Peyer's patch (tissue), 4 donors: Measurements from ENCODE around the gene GIPC2. TPM values are rescaled to one million over a fixed set of nuclear protein-coding genes. Genes with fewer than 3 reads are reported as not detected.

Experiments used
- DNase-seq, 3 donors: peaks; one replicate each; pipeline ENCODE4 v3.0.0-alpha.2; 2017 to 2019
- H3K27ac ChIP-seq, 4 donors: fragments of 200-600 bp; sonication (generic); one replicate each; pipeline ENCODE4 v1.5.1; 2016 to 2019
- H3K27me3 ChIP-seq, 2 donors: fragments of 200-600 bp; sonication (generic); one replicate each; pipeline ENCODE4 v1.5.1; 2019
- H3K36me3 ChIP-seq, 3 donors: fragments of 200-600 bp; sonication (generic); one replicate each; pipeline ENCODE4 v1.5.1; 2016 to 2019
- H3K4me1 ChIP-seq, 4 donors: fragments of 200-600 bp; sonication (generic); one replicate each; pipeline ENCODE4 v1.5.1; 2016 to 2019
- H3K4me3 ChIP-seq, 4 donors: fragments of 200-600 bp; sonication (generic); 1 replicate in 3 of 4; 2 replicates in 1 of 4; pipeline ENCODE4 v1.5.1; 2016 to 2019; ENCODE audit warnings: mild to moderate bottlenecking in 1 of 4
- H3K9me3 ChIP-seq, 4 donors: fragments of 200-600 bp; sonication (generic); one replicate each; pipeline ENCODE4 v1.5.1; 2016 to 2019; ENCODE audit warnings: mild to moderate bottlenecking in 1 of 4
- CTCF ChIP-seq, 6 experiments: fragments of 450-650 bp in 4 of 6; fragments of 200-600 bp in 2 of 6; sonication (generic) in 1 of 6; IDR thresholded peaks; one replicate each; pipeline ENCODE4 v1.5.1; 2017 to 2019; ENCODE audit warnings: antibody characterized with exemption in 6 of 6, mild to moderate bottlenecking in 3 of 6, moderate library complexity in 1 of 6
- POLR2A ChIP-seq, 2 donors: fragments of 450-650 bp; IDR thresholded peaks; one replicate each; pipeline ENCODE4 v1.5.1; 2017; ENCODE audit warnings: antibody characterized with exemption in 2 of 2, mild to moderate bottlenecking in 2 of 2, moderate library complexity in 2 of 2
- total RNA-seq, 4 donors: library from RNA; depleted of rRNA; stranded (reverse); fragments of >200 nt; gene quantifications; one replicate each; pipeline ENCODE4 v1.1.0, GENCODE V29; 2016

The GIPC2 gene
- total RNA-seq, 4 donors from 2014 or later: 21.5 to 103 (median 52.2) TPM

- no peak for TF ChIP-seq CTCF (IDR thresholded peaks at IDR 0.05)
- Histone ChIP-seq H3K36me3 (no peaks in the 10 kb centered on the region), H3K27me3 (no peaks in the 10 kb centered on the region), H3K4me3 (no peak overlapping the region), H3K27ac (no peak overlapping the region), H3K4me1 (peaks cover 0 to 14% (median 0%) of the 10 kb centered on the region in 4 donors), H3K9me3 (no peaks in the 10 kb centered on the region)
- no peak for DNase-seq
These were observed 24.4 kb downstream of the GIPC2 start for GRCh38 chr1:78070210-78070609.

GRCh38 chr1:78070758-78071157 lies 25.0 kb downstream of the GIPC2 start:
- H3K4me1 ChIP-seq: peaks cover 0 to 14% (median 0%) of the 10 kb centered on the region in 4 donors
- no peaks in the 10 kb centered on the region for H3K9me3 ChIP-seq
- H3K27me3 ChIP-seq: no peaks in the 10 kb centered on the region
- H3K36me3 ChIP-seq: no peaks in the 10 kb centered on the region
- TF ChIP-seq CTCF (IDR thresholded peaks at IDR 0.05): no peak
- TF ChIP-seq POLR2A (IDR thresholded peaks at IDR 0.05): no peak
- no peak overlapping the region for H3K4me3 ChIP-seq
- H3K27ac ChIP-seq: no peak overlapping the region
- DNase-seq: peak in 1 of 3 donors; percentile 50

- no peak overlapping the region for H3K27ac ChIP-seq
- H3K4me3 ChIP-seq: no peak overlapping the region
- H3K9me3 ChIP-seq: no peaks in the 10 kb centered on the region
- H3K36me3 ChIP-seq: no peaks in the 10 kb centered on the region
- no peaks in the 10 kb centered on the region for H3K27me3 ChIP-seq
- DNase-seq: no peak
- peaks cover 0 to 14% (median 0%) of the 10 kb centered on the region in 4 donors for H3K4me1 ChIP-seq
- TF ChIP-seq CTCF (IDR thresholded peaks at IDR 0.05) (no peak), POLR2A (IDR thresholded peaks at IDR 0.05) (no peak)
These were observed 25.9 kb downstream of the GIPC2 start for GRCh38 chr1:78071696-78072095.

GRCh38 chr1:78072216-78072615 lies 26.4 kb downstream of the GIPC2 start:
- DNase-seq: no peak
- H3K4me1 ChIP-seq: peaks cover 0 to 14% (median 0%) of the 10 kb centered on the region in 4 donors
- no peak overlapping the region for H3K4me3 ChIP-seq
- H3K36me3 ChIP-seq: no peaks in the 10 kb centered on the region
- H3K27me3 ChIP-seq: no peaks in the 10 kb centered on the region
- no peak overlapping the region for H3K27ac ChIP-seq
- TF ChIP-seq POLR2A (IDR thresholded peaks at IDR 0.05): no peak
- no peak for TF ChIP-seq CTCF (IDR thresholded peaks at IDR 0.05)
- no peaks in the 10 kb centered on the region for H3K9me3 ChIP-seq

GRCh38 chr1:78073441-78073840 lies 27.7 kb downstream of the GIPC2 start:
- DNase-seq: no peak
- Histone ChIP-seq H3K4me3 (no peak overlapping the region), H3K9me3 (no peaks in the 10 kb centered on the region), H3K27me3 (no peaks in the 10 kb centered on the region), H3K27ac (no peak overlapping the region), H3K4me1 (peaks cover 0 to 13% (median 0%) of the 10 kb centered on the region in 4 donors), H3K36me3 (no peaks in the 10 kb centered on the region)
- TF ChIP-seq POLR2A (IDR thresholded peaks at IDR 0.05) (no peak), CTCF (IDR thresholded peaks at IDR 0.05) (no peak)

GRCh38 chr1:78075621-78076020 lies 29.9 kb downstream of the GIPC2 start:
- H3K27ac ChIP-seq: no peak overlapping the region
- H3K4me1 ChIP-seq: peaks cover 0 to 4% (median 0%) of the 10 kb centered on the region in 4 donors
- no peak for DNase-seq
- no peaks in the 10 kb centered on the region for H3K9me3 ChIP-seq
- H3K36me3 ChIP-seq: no peaks in the 10 kb centered on the region
- no peak overlapping the region for H3K4me3 ChIP-seq
- no peak for TF ChIP-seq POLR2A (IDR thresholded peaks at IDR 0.05)
- TF ChIP-seq CTCF (IDR thresholded peaks at IDR 0.05): no peak
- H3K27me3 ChIP-seq: no peaks in the 10 kb centered on the region
